Gastrocnemius medialis (tissue), 4 donors: ENCODE measurements around the gene CCDC188. TPM values are rescaled to one million over a fixed set of nuclear protein-coding genes. Genes with fewer than 3 reads are reported as not detected.
A peak's percentile ranks its signal among the peaks of the same experiment; 100 is the strongest.

ENCODE experiments used
- ATAC-seq, 2 donors: fragments of 150-250 bp; one replicate each; pipeline ENCODE4 v1.9.1; 2016
- DNase-seq, 2 donors: peaks; one replicate each; pipeline ENCODE4 v3.0.0-alpha.2; 2019
- H3K27ac ChIP-seq, 4 donors: fragments of 200-600 bp; sonication (generic); 1 replicate in 1 of 4; 2 replicates in 3 of 4; pipeline ENCODE4 v1.5.1; 2016 to 2018; ENCODE audit warnings: mild to moderate bottlenecking in 2 of 4, moderate library complexity in 1 of 4
- H3K27me3 ChIP-seq, 3 donors: fragments of 200-600 bp; sonication (generic) in 2 of 3; 1 replicate in 1 of 3; 2 replicates in 2 of 3; pipeline versions ENCODE4 v1.5.1 to v1.6.0; 2016 to 2019; ENCODE audit warnings: mild to moderate bottlenecking in 1 of 3, moderate library complexity in 1 of 3
- H3K36me3 ChIP-seq, 2 donors: fragments of 200-600 bp; sonication (generic) in 1 of 2; one replicate each; pipeline ENCODE4 v1.5.1; 2017 to 2018
- H3K4me1 ChIP-seq, 2 donors: fragments of 200-600 bp; sonication (generic) in 1 of 2; one replicate each; pipeline ENCODE4 v1.5.1; 2016 to 2017; ENCODE audit warnings: mild to moderate bottlenecking in 2 of 2
- H3K4me3 ChIP-seq, 4 donors: fragments of 200-600 bp; sonication (generic) in 3 of 4; 1 replicate in 1 of 4; 2 replicates in 3 of 4; pipeline ENCODE4 v1.5.1; 2016 to 2019; ENCODE audit warnings: mild to moderate bottlenecking in 2 of 4
- H3K9me3 ChIP-seq, 3 donors: fragments of 200-600 bp; sonication (generic) in 2 of 3; 1 replicate in 1 of 3; 2 replicates in 2 of 3; pipeline ENCODE4 v1.5.1; 2016 to 2019
- CTCF ChIP-seq, 5 experiments: fragments of 450-650 bp in 3 of 5; fragments of 200-600 bp in 2 of 5; sonication (generic) in 2 of 5; IDR thresholded peaks in 4 of 5; conservative IDR thresholded peaks in 1 of 5; 1 replicate in 4 of 5; 2 replicates in 1 of 5; pipeline ENCODE4 v1.5.1; 2016 to 2019; ENCODE audit warnings: antibody characterized with exemption in 5 of 5, mild to moderate bottlenecking in 3 of 5, moderate library complexity in 3 of 5
- POLR2A ChIP-seq, 2 donors: fragments of 450-650 bp; IDR thresholded peaks; one replicate each; pipeline ENCODE4 v1.6.1; 2017; ENCODE audit warnings: antibody characterized with exemption in 2 of 2, mild to moderate bottlenecking in 2 of 2, moderate library complexity in 2 of 2
- in situ Hi-C, 4 donors: fragments of 200-750 bp; cut with MboI; loops; one replicate each; pipeline versions ENCODE4 v1.15.0 to v1.8.0; 2017; ENCODE audit warnings: low sequenced_read_pairs in 4 of 4
- intact Hi-C: fragments of 100-400 bp; cut with DNase I; formaldehyde crosslinking; loops from one replicate; pipeline ENCODE4 v1.15.1; 2023; ENCODE audit warnings: low total_unique reads
- total RNA-seq, 4 donors: library from RNA; depleted of rRNA; stranded (reverse); fragments of >200 nt; gene quantifications; one replicate each; pipeline versions ENCODE4 v1.1.0 to v1.2.3, GENCODE V29; 2016

Gene CCDC188
- total RNA-seq, 4 donors from 2014 or later, result 0.82 to 3.5 TPM; not detected in 2

- no peak for ATAC-seq
- Histone ChIP-seq H3K4me3 (no peak overlapping the region), H3K36me3 (no peaks in the 10 kb centered on the region), H3K27ac (no peak overlapping the region), H3K27me3 (no peaks in the 10 kb centered on the region), H3K9me3 (no peaks in the 10 kb centered on the region), H3K4me1 (peaks cover 47 to 71% of the 10 kb centered on the region in 2 donors)
- DNase-seq, result no peak
- intact Hi-C loops, result no loop called here
- TF ChIP-seq CTCF (IDR thresholded peaks at IDR 0.05 in 4 of 5, conservative IDR thresholded peaks at IDR 0.05 in 1 of 5) (no peak), POLR2A (IDR thresholded peaks at IDR 0.05) (no peak)
- in situ Hi-C loops, result no loop called here
These were observed 15.6 kb downstream of the CCDC188 start for GRCh38 chr22:20135265-20135664.

DNA sequence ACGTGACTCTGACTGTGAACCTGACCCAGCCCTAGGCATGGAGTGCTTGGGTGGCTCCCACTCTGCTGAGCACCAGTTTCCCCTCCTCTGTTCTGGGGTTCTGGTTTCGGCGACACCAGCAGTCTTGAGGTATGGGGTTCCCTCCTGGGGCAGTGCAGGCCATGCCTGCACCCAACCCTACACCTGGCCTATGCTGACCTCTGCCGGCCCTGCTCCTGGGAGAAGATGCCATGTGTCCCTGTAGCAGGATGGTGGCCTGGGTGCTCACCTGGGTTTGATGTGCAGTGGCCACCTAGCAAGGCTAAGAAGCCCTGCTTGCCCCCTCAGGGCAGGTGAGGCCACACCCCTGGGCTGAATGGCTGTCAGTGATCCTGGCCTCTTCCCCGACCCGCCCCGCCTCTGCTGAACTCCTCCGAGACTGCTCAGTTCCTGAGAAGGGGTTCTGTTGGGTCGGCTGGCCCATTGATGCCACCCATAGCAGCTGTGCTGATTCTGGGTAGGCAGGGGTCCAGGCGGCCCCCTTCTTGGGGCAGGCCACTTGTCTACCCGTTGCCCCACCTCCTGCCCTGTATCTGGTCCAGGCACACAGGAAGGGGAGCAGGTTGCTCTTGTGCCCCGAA is 16.8 kb downstream of the CCDC188 start:
- DNase-seq (no peak), ATAC-seq (no peak)
- Histone ChIP-seq H3K4me1 (peaks cover 47 to 74% of the 10 kb centered on the region in 2 donors), H3K27me3 (no peaks in the 10 kb centered on the region), H3K27ac (no peak overlapping the region), H3K36me3 (no peaks in the 10 kb centered on the region), H3K9me3 (no peaks in the 10 kb centered on the region), H3K4me3 (no peak overlapping the region)
- in situ Hi-C loops, result no loop called here
- TF ChIP-seq POLR2A (IDR thresholded peaks at IDR 0.05), result no peak
- no peak for TF ChIP-seq CTCF (IDR thresholded peaks at IDR 0.05 in 4 of 5, conservative IDR thresholded peaks at IDR 0.05 in 1 of 5)
- intact Hi-C loops, result loop anchor here (5.0 kb wide), 1 partner anchor 112 kb away; the partner anchor contains the start of gene TANGO2

DNA sequence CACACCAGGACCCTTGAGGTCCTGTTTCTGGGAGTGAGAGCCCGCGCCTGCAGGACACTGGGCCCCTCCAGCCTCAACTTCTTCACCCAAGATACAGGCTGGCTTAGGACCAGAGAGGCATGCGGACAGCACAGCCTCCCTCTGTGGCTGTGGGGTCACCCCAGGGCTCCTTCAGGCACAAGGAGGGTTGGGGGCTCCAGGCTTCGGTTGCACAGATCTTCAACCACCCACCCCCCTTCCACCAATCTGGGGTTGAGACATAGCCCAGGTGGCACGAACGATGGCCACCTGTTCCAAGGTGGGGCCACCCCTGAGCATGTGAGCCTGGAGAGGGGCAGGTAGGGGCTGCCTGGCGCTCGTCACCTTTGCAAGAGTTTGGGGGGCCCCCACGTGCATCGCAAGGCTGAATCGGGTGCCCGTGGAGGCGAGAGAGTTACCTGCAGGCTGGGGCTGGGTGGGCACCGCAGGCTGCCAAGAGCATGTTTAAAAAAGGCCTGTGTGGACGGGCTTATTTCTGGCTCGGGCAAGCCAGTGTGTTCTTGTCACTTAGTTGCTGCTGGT is 18.1 kb downstream of the CCDC188 start:
- H3K27ac ChIP-seq, result peak overlapping the region; percentile 77 to 85 (median 80)
- in situ Hi-C loops (no loop called here), intact Hi-C loops (loop anchor here (5.0 kb wide), 1 partner anchor 110 kb away; the partner anchor contains the start of gene TANGO2)
- ATAC-seq (no peak), DNase-seq (no peak)
- no peak for TF ChIP-seq POLR2A (IDR thresholded peaks at IDR 0.05)
- no peak for TF ChIP-seq CTCF (IDR thresholded peaks at IDR 0.05 in 4 of 5, conservative IDR thresholded peaks at IDR 0.05 in 1 of 5)
- H3K27me3 ChIP-seq, result no peaks in the 10 kb centered on the region
- no peaks in the 10 kb centered on the region for H3K36me3 ChIP-seq
- H3K4me1 ChIP-seq, result peaks cover 41 to 66% of the 10 kb centered on the region in 2 donors
- H3K4me3 ChIP-seq, result peak overlapping the region; percentile 67 to 98 (median 86)
- H3K9me3 ChIP-seq, result no peaks in the 10 kb centered on the region

DNA sequence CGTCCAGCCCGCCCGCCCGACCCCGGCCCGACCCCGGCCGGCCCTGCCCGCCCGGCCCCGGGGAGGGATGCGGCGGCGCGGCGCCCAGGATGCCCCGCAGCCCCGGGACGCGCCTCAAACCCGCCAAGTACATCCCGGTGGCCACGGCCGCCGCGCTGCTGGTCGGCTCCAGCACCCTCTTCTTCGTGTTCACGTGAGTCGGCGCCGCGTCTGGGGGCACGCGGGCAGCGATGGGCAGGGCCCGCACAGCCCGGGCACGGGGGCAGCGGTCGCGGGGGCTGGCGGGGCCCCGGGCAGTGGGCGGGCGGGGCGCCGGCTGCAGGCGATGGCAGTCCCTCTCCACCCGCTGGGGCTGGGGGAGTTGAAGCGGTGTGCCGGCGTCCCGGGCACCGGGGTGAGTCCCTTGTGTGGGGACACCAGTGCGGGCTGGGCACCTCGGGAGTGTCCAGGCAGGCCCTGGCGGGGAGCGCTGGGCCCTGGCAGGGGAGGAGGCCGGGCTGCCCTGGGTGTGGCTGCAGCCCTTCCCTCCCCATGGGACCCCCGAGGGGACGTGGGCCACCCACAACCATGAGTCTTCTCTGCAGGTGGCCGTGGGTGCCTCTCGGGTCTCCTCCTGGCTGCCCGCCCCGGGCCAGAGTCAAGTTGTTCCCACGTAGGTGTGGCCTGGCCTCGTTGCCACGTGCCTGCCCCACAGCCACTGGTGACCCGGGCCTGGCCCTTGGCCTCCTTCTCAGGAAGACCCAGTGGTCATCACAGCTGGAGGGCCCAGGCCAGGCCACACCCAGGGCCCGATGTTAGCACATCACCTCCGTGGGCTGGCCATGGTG is 18.8 kb downstream of the CCDC188 start:
- Histone ChIP-seq H3K4me1 (peaks cover 34 to 59% of the 10 kb centered on the region in 2 donors), H3K4me3 (peak overlapping the region; percentile 67 to 98 (median 86)), H3K36me3 (peaks cover 0 to 5% of the 10 kb centered on the region in 2 donors), H3K9me3 (no peaks in the 10 kb centered on the region), H3K27ac (peak overlapping the region; percentile 77 to 85 (median 80)), H3K27me3 (no peaks in the 10 kb centered on the region)
- DNase-seq, result peak in 1 of 2 donors; percentile 51
- TF ChIP-seq CTCF (IDR thresholded peaks at IDR 0.05 in 4 of 5, conservative IDR thresholded peaks at IDR 0.05 in 1 of 5) (no peak), POLR2A (IDR thresholded peaks at IDR 0.05) (no peak)
- intact Hi-C loops (loop anchor here (1.0 to 5.0 kb wide), 2 partner anchors 15 to 110 kb away; partner anchors contain the start of genes TANGO2 and TRMT2A), in situ Hi-C loops (no loop called here)
- peak; percentile 5 to 20 for ATAC-seq
